Fibroblast of pulmonary artery (primary cell): ENCODE results near the gene SOHLH1.

Source experiments
- DNase-seq: peaks from one replicate; pipeline ENCODE4 v3.0.0-alpha.2; 2010; ENCODE audit warnings: low read depth
- H3K4me3 ChIP-seq: replicated peaks from 2 replicates; pipeline ENCODE4 v1.5.1; 2011; ENCODE audit warnings: low read depth, mild to moderate bottlenecking, control low read depth, low read length, moderate library complexity
- CTCF ChIP-seq: IDR thresholded peaks from 2 replicates; pipeline ENCODE4 v1.5.1; 2011; ENCODE audit warnings: mild to moderate bottlenecking, control low read depth, low read length, inconsistent platforms; ENCODE audit errors: missing control alignments

Gene SOHLH1

GRCh38 chr9:135655317-135655716, 44.0 kb downstream of the SOHLH1 start:
- H3K4me3 ChIP-seq: no peak overlapping the region
- DNase-seq: no peak

GRCh38 chr9:135650408-135650807, 48.9 kb downstream of the SOHLH1 start:
- no peak overlapping the region for H3K4me3 ChIP-seq
- no peak for TF ChIP-seq CTCF
- DNase-seq: no peak

More at GRCh38 chr9:135655317-135655716, 44.0 kb downstream of the SOHLH1 start:
- TF ChIP-seq CTCF: no peak

- no peak overlapping the region for H3K4me3 ChIP-seq
- no peak for TF ChIP-seq CTCF
- no peak for DNase-seq
Measured at GRCh38 chr9:135649508-135649907, 49.8 kb downstream of the SOHLH1 start.

GRCh38 chr9:135648494-135649410, 50.5 kb downstream of the SOHLH1 start:
- no peak for TF ChIP-seq CTCF
- no peak for DNase-seq
- H3K4me3 ChIP-seq: no peak overlapping the region

GRCh38 chr9:135647884-135648283, 51.4 kb downstream of the SOHLH1 start:
- no peak for DNase-seq
- no peak for TF ChIP-seq CTCF
- H3K4me3 ChIP-seq: no peak overlapping the region

GRCh38 chr9:135644631-135645218, 54.6 kb downstream of the SOHLH1 start:
- DNase-seq: no peak
- H3K4me3 ChIP-seq: no peak overlapping the region
- TF ChIP-seq CTCF: no peak
